HepG2 (cell line): ENCODE data around the gene SERTAD2. TPM values are rescaled to one million over a fixed set of nuclear protein-coding genes. Genes with fewer than 3 reads are reported as not detected.

Experiments
- CBFB ChIP-seq: sonication (generic); formaldehyde crosslinking; IDR thresholded peaks from 2 replicates; pipeline ENCODE4 v1.4.0; 2020; ENCODE audit warnings: missing genetic modification reagents
- MIER2 ChIP-seq: IDR thresholded peaks from 2 replicates; pipeline ENCODE4 v1.6.1; 2016; ENCODE audit warnings: missing biosample characterization, missing genetic modification reagents
- NR0B2 ChIP-seq: sonication (generic); formaldehyde crosslinking; IDR thresholded peaks from 2 replicates; pipeline ENCODE4 v1.4.0; 2020; ENCODE audit warnings: mild to moderate bottlenecking, missing genetic modification reagents
- PPARG ChIP-seq: conservative IDR thresholded peaks from 2 replicates; pipeline ENCODE4 v1.6.1; 2016; ENCODE audit warnings: missing biosample characterization, missing genetic modification reagents
- RFX5 ChIP-seq: IDR thresholded peaks from 2 replicates; pipeline ENCODE4 v1.6.1; 2011; ENCODE audit warnings: low read depth, low read length, improper control_type of control experiment
- SNAPC4 ChIP-seq: sonication (generic); formaldehyde crosslinking; IDR thresholded peaks from 2 replicates; pipeline ENCODE4 v1.4.0; 2020; ENCODE audit warnings: mild to moderate bottlenecking, missing genetic modification reagents
- ZNF501 ChIP-seq: sonication (generic); formaldehyde crosslinking; IDR thresholded peaks from 2 replicates; pipeline ENCODE4 v1.5.1; 2020; ENCODE audit warnings: mild to moderate bottlenecking, moderate library complexity, missing genetic modification reagents
- ZNF687 ChIP-seq: sonication (generic); formaldehyde crosslinking; IDR thresholded peaks from 2 replicates; pipeline ENCODE4 v1.5.1; 2020; ENCODE audit warnings: mild to moderate bottlenecking, missing genetic modification reagents, moderate library complexity
- ZNF713 ChIP-seq: sonication (generic); formaldehyde crosslinking; IDR thresholded peaks from 2 replicates; pipeline ENCODE4 v1.4.0; 2020; ENCODE audit warnings: mild to moderate bottlenecking, missing genetic modification reagents
- ZNF841 ChIP-seq: sonication (generic); formaldehyde crosslinking; IDR thresholded peaks from 2 replicates; pipeline ENCODE4 v1.8.1; 2023; ENCODE audit warnings: missing genetic modification reagents, borderline replicate concordance
- ZNF891 ChIP-seq: sonication (generic); formaldehyde crosslinking; IDR thresholded peaks from 2 replicates; pipeline ENCODE4 v1.5.0; 2020; ENCODE audit warnings: mild to moderate bottlenecking, missing genetic modification reagents
- ZSCAN22 ChIP-seq: sonication (generic); formaldehyde crosslinking; IDR thresholded peaks from 2 replicates; pipeline ENCODE4 v1.4.0; 2020; ENCODE audit warnings: mild to moderate bottlenecking, missing genetic modification reagents
- ZUFSP ChIP-seq: sonication (generic); formaldehyde crosslinking; IDR thresholded peaks from 2 replicates; pipeline ENCODE4 v1.9.0; 2021; ENCODE audit warnings: missing genetic modification reagents, mild to moderate bottlenecking, borderline replicate concordance
- polyA plus RNA-seq, 8 experiments: library from polyadenylated mRNA; depleted of rRNA in 3 of 8; stranded (reverse) in 7 of 8; unstranded in 1 of 8; fragments of >200 nt; fragmentation: Illumina TruSeq in 4 of 8; extraction: Trizol in 4 of 8; gene quantifications; 2 replicates each; pipeline versions ENCODE4 v1.2.1 to v1.2.3, GENCODE V29; 2011 to 2016; ENCODE audit warnings: low read depth in 4 of 8, missing spikeins in 1 of 8, mixed read lengths in 1 of 8; ENCODE audit not compliant: insufficient read depth in 1 of 8
- total RNA-seq, 5 experiments: library from RNA; depleted of rRNA; stranded (reverse); fragments of >200 nt; fragmentation: Illumina TruSeq; extraction: Trizol; gene quantifications; 2 replicates each; pipeline ENCODE4 v1.2.3, GENCODE V29; 2016; ENCODE audit warnings: low read depth in 1 of 5
- TF ChIP-seq, protein P1 (sequence below): sonication (generic); formaldehyde crosslinking; IDR thresholded peaks from 2 replicates; pipeline ENCODE4 v1.4.0; 2020; ENCODE audit warnings: missing genetic modification reagents
- TF ChIP-seq, protein P2 (sequence below): sonication (generic); formaldehyde crosslinking; IDR thresholded peaks from 2 replicates; pipeline ENCODE4 v1.4.0; 2020; ENCODE audit warnings: missing genetic modification reagents, low read depth, mild to moderate bottlenecking, borderline replicate concordance

The SERTAD2 gene
- total and polyA plus RNA-seq, 2 of the 13 experiments (the other 11 are each of a cell fraction or from before 2014, with no cell fraction given): 6.7 to 22.6 TPM

DNA sequence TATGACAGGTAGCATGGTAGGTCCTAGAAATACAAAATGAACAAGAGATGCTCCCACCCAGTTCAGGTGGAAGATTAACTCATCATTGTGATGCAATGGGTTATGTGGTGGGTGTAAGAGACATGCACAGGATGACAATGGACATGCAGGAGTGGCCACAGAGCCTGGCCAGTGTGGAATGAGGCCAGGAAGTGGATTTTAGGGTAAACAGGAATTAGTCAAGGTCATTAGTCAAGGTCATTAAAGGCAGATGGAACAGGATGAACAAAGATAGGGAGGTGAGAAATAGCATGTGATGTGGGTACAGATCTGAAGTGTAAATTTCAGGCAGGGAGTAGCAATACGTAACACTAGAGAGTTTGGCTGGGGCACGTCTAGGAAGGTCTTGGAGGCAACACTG, 15.6 kb upstream of the SERTAD2 start (continued):
- no peak for TF ChIP-seq SNAPC4 (CRISPR knock-in tag)
- TF ChIP-seq ZNF501 (CRISPR knock-in tag): peak; percentile 42; the same call in 1 of the 2 replicates
- TF ChIP-seq RFX5: no peak
- TF ChIP-seq CBFB (CRISPR knock-in tag): peak; percentile 85; the same call in 1 of the 2 replicates
- no peak for TF ChIP-seq ZNF713 (CRISPR knock-in tag)
- TF ChIP-seq, protein P1, sequence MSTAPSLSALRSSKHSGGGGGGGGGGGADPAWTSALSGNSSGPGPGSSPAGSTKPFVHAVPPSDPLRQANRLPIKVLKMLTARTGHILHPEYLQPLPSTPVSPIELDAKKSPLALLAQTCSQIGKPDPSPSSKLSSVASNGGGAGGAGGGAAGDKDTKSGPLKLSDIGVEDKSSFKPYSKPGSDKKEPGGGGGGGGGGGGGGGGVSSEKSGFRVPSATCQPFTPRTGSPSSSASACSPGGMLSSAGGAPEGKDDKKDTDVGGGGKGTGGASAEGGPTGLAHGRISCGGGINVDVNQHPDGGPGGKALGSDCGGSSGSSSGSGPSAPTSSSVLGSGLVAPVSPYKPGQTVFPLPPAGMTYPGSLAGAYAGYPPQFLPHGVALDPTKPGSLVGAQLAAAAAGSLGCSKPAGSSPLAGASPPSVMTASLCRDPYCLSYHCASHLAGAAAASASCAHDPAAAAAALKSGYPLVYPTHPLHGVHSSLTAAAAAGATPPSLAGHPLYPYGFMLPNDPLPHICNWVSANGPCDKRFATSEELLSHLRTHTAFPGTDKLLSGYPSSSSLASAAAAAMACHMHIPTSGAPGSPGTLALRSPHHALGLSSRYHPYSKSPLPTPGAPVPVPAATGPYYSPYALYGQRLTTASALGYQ: no peak
- no peak for TF ChIP-seq ZUFSP
- no peak for TF ChIP-seq ZNF687 (CRISPR knock-in tag)
- no peak for TF ChIP-seq ZNF891 (CRISPR knock-in tag)
- no peak for TF ChIP-seq ZNF841 (CRISPR knock-in tag)
- no peak for TF ChIP-seq NR0B2 (CRISPR knock-in tag)
- no peak for TF ChIP-seq ZSCAN22
- peak; percentile 52; the same call in 1 of the 2 replicates for TF ChIP-seq PPARG (CRISPR knock-in tag)
- TF ChIP-seq, protein P2, sequence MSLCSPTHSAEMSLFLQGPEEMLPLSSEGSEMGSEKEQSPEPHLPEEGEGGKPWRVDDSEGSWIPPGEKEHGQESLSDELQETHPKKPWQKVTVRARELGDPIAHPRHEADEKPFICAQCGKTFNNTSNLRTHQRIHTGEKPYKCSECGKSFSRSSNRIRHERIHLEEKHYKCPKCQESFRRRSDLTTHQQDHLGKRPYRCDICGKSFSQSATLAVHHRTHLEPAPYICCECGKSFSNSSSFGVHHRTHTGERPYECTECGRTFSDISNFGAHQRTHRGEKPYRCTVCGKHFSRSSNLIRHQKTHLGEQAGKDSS: peak; percentile 53; the same call in 1 of the 2 replicates
- TF ChIP-seq MIER2 (CRISPR knock-in tag): no peak
